Tibial nerve (tissue), 4 donors: ENCODE results near the gene SLC25A21. TPM values are rescaled to one million over a fixed set of nuclear protein-coding genes. Genes with fewer than 3 reads are reported as not detected.

ENCODE experiments used
- DNase-seq, 2 donors: peaks; one replicate each; pipeline ENCODE4 v3.0.0-alpha.2; 2019; ENCODE audit warnings: low spot score in 2 of 2
- H3K27ac ChIP-seq, 4 donors: fragments of 200-600 bp; sonication (generic) in 3 of 4; one replicate each; pipeline ENCODE4 v1.5.1; 2017 to 2019; ENCODE audit warnings: mild to moderate bottlenecking in 1 of 4
- H3K27me3 ChIP-seq, 2 donors: fragments of 200-600 bp; sonication (generic) in 1 of 2; one replicate each; pipeline versions ENCODE4 v1.5.1 to v1.6.0; 2017 to 2019
- H3K36me3 ChIP-seq, 3 donors: fragments of 200-600 bp; sonication (generic); one replicate each; pipeline ENCODE4 v1.5.1; 2018 to 2019
- H3K4me1 ChIP-seq, 4 donors: fragments of 200-600 bp; sonication (generic) in 3 of 4; one replicate each; pipeline ENCODE4 v1.5.1; 2017 to 2019
- H3K4me3 ChIP-seq, 4 donors: fragments of 200-600 bp; sonication (generic) in 3 of 4; one replicate each; pipeline ENCODE4 v1.5.1; 2017 to 2019; ENCODE audit warnings: mild to moderate bottlenecking in 1 of 4, moderate library complexity in 1 of 4
- H3K9me3 ChIP-seq, 4 donors: fragments of 200-600 bp; sonication (generic) in 3 of 4; one replicate each; pipeline ENCODE4 v1.5.1; 2017 to 2019
- EP300 ChIP-seq, 2 donors: sonication (generic); formaldehyde crosslinking; IDR thresholded peaks; one replicate each; pipeline ENCODE4 v1.6.1; 2017; ENCODE audit warnings: antibody characterized with exemption in 2 of 2, mild to moderate bottlenecking in 1 of 2
- POLR2A ChIP-seq, 2 donors: fragments of 450-650 bp; IDR thresholded peaks; one replicate each; pipeline ENCODE4 v1.6.1; 2017; ENCODE audit warnings: antibody characterized with exemption in 2 of 2, mild to moderate bottlenecking in 2 of 2, moderate library complexity in 2 of 2
- WGBS, 2 donors: methylation state at CpG; one replicate each; pipeline ENCODE4 v1.1.5; 2018; 5-methylcytosine and 5-hydroxymethylcytosine counted together
- total RNA-seq, 4 donors: library from RNA; depleted of rRNA; stranded (reverse); fragments of >200 nt; gene quantifications; one replicate each; pipeline ENCODE4 v1.1.0, GENCODE V29; 2016
- TF ChIP-seq, protein P1 (sequence below), 5 experiments: fragments of 200-600 bp in 3 of 5; fragments of 450-650 bp in 2 of 5; sonication (generic) in 3 of 5; IDR thresholded peaks; one replicate each; pipeline ENCODE4 v1.5.1; 2016 to 2019; ENCODE audit warnings: antibody characterized with exemption in 5 of 5, mild to moderate bottlenecking in 3 of 5, moderate library complexity in 2 of 5

SLC25A21 gene
- total RNA-seq, 4 donors from 2014 or later = 0.30 to 0.98 (median 0.42) TPM; not detected in 1

DNA sequence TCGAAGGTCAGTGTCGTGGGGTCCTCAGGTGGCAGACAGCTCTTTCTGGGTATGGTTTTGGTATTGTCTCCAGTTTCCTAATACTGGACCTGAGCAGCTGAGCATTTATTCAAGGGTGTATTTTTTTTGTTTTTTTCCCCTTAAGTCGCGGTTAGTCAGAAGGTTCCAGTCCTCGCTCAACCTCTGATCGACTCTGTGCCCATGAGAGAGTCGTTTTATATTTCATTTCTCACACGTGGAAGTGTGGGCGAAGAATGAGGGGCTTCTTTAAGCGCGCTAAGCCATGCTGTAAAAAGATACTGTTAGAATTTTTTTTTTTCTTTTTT is 25.8 kb upstream of the SLC25A21 start:
- Histone ChIP-seq H3K27ac (peak overlapping the region; percentile 79 to 93 (median 87)), H3K4me3 (peak overlapping the region; percentile 54 to 73 (median 60)), H3K9me3 (no peaks in the 10 kb centered on the region), H3K36me3 (no peaks in the 10 kb centered on the region), H3K27me3 (no peaks in the 10 kb centered on the region), H3K4me1 (peaks cover 0 to 25% (median 0%) of the 10 kb centered on the region in 4 donors)
- no peak for DNase-seq
- WGBS, 2 donors = 8 to 10% methylated on average over 11 of the region's 11 CpGs
- TF ChIP-seq, protein P1, sequence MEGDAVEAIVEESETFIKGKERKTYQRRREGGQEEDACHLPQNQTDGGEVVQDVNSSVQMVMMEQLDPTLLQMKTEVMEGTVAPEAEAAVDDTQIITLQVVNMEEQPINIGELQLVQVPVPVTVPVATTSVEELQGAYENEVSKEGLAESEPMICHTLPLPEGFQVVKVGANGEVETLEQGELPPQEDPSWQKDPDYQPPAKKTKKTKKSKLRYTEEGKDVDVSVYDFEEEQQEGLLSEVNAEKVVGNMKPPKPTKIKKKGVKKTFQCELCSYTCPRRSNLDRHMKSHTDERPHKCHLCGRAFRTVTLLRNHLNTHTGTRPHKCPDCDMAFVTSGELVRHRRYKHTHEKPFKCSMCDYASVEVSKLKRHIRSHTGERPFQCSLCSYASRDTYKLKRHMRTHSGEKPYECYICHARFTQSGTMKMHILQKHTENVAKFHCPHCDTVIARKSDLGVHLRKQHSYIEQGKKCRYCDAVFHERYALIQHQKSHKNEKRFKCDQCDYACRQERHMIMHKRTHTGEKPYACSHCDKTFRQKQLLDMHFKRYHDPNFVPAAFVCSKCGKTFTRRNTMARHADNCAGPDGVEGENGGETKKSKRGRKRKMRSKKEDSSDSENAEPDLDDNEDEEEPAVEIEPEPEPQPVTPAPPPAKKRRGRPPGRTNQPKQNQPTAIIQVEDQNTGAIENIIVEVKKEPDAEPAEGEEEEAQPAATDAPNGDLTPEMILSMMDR (IDR thresholded peaks at IDR 0.05) = no peak
- TF ChIP-seq POLR2A (IDR thresholded peaks at IDR 0.05) (no peak), EP300 (IDR thresholded peaks at IDR 0.05) (no peak)

DNA sequence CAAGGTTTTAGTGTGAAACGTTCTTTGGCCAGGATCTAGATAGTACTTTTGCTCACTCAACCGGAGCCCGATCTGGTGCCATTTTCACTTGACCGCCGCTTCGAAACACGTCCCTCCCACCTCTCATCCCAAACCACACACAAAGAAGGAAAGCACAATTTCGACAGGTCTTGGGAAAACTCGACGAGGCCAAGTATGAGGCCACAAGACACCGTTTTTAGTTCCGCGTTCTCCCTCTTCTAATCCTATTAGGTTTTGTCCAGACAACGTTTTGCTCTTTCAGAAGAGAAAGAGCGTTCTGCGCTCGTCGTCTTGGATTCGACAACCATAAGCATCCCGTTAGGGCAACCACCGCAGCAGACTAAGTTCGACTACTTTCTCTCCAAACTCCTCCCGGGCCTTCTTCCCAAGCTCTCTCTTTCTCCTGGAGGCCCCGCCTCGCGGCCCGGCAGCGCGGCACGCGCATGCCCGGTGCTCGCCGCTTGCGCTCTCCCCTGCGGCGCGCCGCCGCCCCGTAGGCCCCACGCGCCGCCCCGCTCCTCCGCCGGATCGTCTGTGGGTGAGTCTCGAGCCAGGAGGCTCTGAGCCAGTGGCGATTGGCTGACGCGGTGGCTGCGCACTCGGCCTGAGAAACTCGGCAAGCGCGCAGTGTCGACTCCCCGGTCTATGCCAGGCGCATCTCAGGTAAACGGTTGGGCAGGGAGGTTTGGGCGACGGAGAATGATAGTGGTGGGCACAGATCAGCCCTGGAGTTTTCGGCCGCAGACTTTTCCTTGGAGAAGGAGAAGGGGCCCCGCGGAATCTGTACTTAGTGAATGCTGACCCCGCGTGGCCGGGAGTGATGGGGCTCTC is 25.2 kb upstream of the SLC25A21 start, which contains the start of gene MIPOL1:
Gene MIPOL1, plus strand, starts transcription at position 517 of the 852 bp plus-strand sequence. CDS start 49,952 bp downstream, outside the sequence.
- H3K4me3 ChIP-seq = peak within 1 kb of the TSS; percentile 54 to 73 (median 60)
- H3K4me1 ChIP-seq = peaks cover 0 to 25% (median 0%) of the 10 kb centered on the region in 4 donors
- H3K27me3 ChIP-seq = no peaks in the 10 kb centered on the region
- no peaks in the 10 kb centered on the region for H3K36me3 ChIP-seq
- H3K27ac ChIP-seq = peak within 1 kb of the TSS; percentile 79 to 93 (median 87)
- no peaks in the 10 kb centered on the region for H3K9me3 ChIP-seq
- TF ChIP-seq EP300 (IDR thresholded peaks at IDR 0.05) = peak in 1 of 2 donors; percentile 71
- TF ChIP-seq, protein P1 (IDR thresholded peaks at IDR 0.05) = peak in 3 of 5 experiments; percentile 25 to 39 (median 30)
- TF ChIP-seq POLR2A (IDR thresholded peaks at IDR 0.05) = peak; percentile 1 to 35
- 0 to 2% methylated on average over 35 to 58 of the region's 70 CpGs for WGBS, 2 donors
- DNase-seq = peak; percentile 61 to 64

DNA sequence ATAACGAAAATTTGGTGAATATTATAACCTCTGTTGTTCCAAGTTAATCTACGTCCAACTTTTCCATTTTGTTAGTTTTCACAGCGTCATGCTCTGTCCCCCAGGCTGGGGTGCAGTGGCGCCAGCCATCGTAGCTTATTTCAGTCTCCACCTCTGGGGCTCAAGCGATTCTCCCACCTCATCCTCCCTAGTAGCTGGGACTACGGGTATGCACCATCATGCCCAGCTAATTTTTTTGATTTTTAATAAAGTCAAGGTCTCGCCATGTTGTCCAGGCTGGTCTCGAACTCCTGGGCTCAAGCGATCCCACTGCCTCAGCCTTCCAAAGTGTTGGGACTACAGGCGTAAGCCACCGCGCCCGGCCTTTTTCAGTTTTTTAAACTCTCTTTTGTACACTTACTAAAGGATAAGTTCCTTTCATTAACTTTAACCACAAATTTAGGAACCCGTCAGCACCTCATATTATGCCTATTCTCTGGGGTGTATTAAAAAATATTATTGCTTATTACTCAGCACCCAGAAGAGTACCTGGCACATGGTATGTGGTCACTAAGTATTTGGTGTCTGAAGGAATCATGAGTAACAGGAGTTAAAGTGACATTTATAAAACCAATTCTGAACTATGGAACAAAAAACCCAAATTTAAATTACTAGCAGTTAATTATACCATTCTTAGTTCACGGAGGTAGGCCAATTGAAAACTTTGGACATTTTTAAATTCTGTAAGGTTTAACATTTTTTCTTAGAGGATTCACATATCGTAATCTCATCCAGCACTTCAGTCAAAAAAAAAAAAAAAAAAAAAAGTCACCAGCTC is 24.4 kb upstream of the SLC25A21 start:
- peaks cover 0 to 25% (median 0%) of the 10 kb centered on the region in 4 donors for H3K4me1 ChIP-seq
- H3K27ac ChIP-seq = peak overlapping the region; percentile 79 to 93 (median 87)
- no peaks in the 10 kb centered on the region for H3K36me3 ChIP-seq
- DNase-seq = no peak
- WGBS, 2 donors = 89 to 90% methylated on average over 17 of the region's 17 CpGs
- no peaks in the 10 kb centered on the region for H3K9me3 ChIP-seq
- peak overlapping the region; percentile 54 to 73 (median 60) for H3K4me3 ChIP-seq
- no peak for TF ChIP-seq POLR2A (IDR thresholded peaks at IDR 0.05)
- no peak for TF ChIP-seq EP300 (IDR thresholded peaks at IDR 0.05)
- TF ChIP-seq, protein P1 (IDR thresholded peaks at IDR 0.05) = no peak
- H3K27me3 ChIP-seq = no peaks in the 10 kb centered on the region

DNA sequence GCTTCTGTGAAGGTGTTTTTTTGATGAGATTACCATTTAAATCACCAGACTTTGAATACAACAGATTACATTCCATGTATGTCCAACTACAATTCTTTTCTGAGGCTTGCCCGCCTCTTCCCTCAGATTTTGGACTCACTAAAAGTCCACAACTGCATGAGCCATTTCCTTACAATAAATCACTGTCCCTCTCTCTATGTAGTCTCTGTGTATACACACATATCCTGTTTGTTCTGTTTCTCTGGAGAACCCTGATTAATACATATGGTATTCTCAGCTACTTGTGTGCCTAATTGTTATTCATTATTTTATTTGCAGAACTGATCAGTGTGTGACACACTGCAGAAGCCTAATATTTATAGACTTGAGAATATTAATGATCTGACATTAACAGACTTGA is 22.9 kb upstream of the SLC25A21 start:
- Histone ChIP-seq H3K9me3 (no peaks in the 10 kb centered on the region), H3K27me3 (no peaks in the 10 kb centered on the region), H3K27ac (no peak overlapping the region), H3K36me3 (no peaks in the 10 kb centered on the region), H3K4me3 (no peak overlapping the region), H3K4me1 (peaks cover 0 to 25% (median 0%) of the 10 kb centered on the region in 4 donors)
- TF ChIP-seq POLR2A (IDR thresholded peaks at IDR 0.05) (no peak), EP300 (IDR thresholded peaks at IDR 0.05) (no peak)
- TF ChIP-seq, protein P1 (IDR thresholded peaks at IDR 0.05) = no peak
- WGBS, 2 donors = 49 to 59% methylated on average over 1 of the region's 1 CpG
- no peak for DNase-seq
